Stimulated activated CD8-positive, alpha-beta memory T cell treated with anti-CD3 and anti-CD28 coated beads, Interleukin-12 subunit alpha, Interleukin-12 subunit beta, amount 100 ng/mL, for 4 hours (primary cell): Measurements from ENCODE around the gene ALDH1A2.
"Not testable (repeated sequence)": the region's sequence is repeated elsewhere in the genome, so short reads cannot be mapped to it uniquely, and the experiment has no call there.

Experiments used
- DNase-seq: peaks from one replicate; pipeline ENCODE4 v3.0.0-alpha.2; 2020; ENCODE audit warnings: low read depth

The ALDH1A2 gene

GRCh38 chr15:58040150-58040549 lies 25.4 kb downstream of the ALDH1A2 start:
- DNase-seq, result no peak

- DNase-seq, result no peak
Measured at GRCh38 chr15:58039079-58040035, 26.2 kb downstream of the ALDH1A2 start.

- no peak for DNase-seq
Measured at GRCh38 chr15:58038426-58039078, 27.0 kb downstream of the ALDH1A2 start.

GRCh38 chr15:58037723-58038301 lies 27.7 kb downstream of the ALDH1A2 start:
- no peak for DNase-seq

GRCh38 chr15:58036579-58036978 lies 28.9 kb downstream of the ALDH1A2 start:
- no peak for DNase-seq

- DNase-seq, result not testable (repeated sequence)
Measured at GRCh38 chr15:58028392-58028791, 37.1 kb downstream of the ALDH1A2 start.

- no peak for DNase-seq
Measured at GRCh38 chr15:58026552-58026951, 39.0 kb downstream of the ALDH1A2 start.

GRCh38 chr15:58026051-58026450 lies 39.5 kb downstream of the ALDH1A2 start:
- no peak for DNase-seq

GRCh38 chr15:58021332-58022230 lies 43.9 kb downstream of the ALDH1A2 start:
- DNase-seq, result no peak

GRCh38 chr15:58019503-58020376 lies 45.8 kb downstream of the ALDH1A2 start:
- no peak for DNase-seq

- DNase-seq, result no peak
Measured at GRCh38 chr15:58017869-58018268, 47.6 kb downstream of the ALDH1A2 start.

- no peak for DNase-seq
Measured at GRCh38 chr15:58016581-58017175, 48.8 kb downstream of the ALDH1A2 start.

GRCh38 chr15:58015565-58015964 lies 49.9 kb downstream of the ALDH1A2 start:
- no peak for DNase-seq

- no peak for DNase-seq
Measured at GRCh38 chr15:58014470-58014869, 51.0 kb downstream of the ALDH1A2 start.

- DNase-seq, result no peak
Measured at GRCh38 chr15:58014040-58014439, 51.5 kb downstream of the ALDH1A2 start.

- no peak for DNase-seq
Measured at GRCh38 chr15:58010983-58011382, 54.5 kb downstream of the ALDH1A2 start.

- DNase-seq, result no peak
Measured at GRCh38 chr15:58003810-58004209, 61.7 kb downstream of the ALDH1A2 start.

- no peak for DNase-seq
Measured at GRCh38 chr15:58002338-58003126, 63.0 kb downstream of the ALDH1A2 start.

GRCh38 chr15:57999699-58000098 lies 65.8 kb downstream of the ALDH1A2 start:
- DNase-seq, result not testable (repeated sequence)

GRCh38 chr15:57996561-57996960 lies 69.0 kb downstream of the ALDH1A2 start:
- no peak for DNase-seq
